ENCODE results near the gene BPGM.

BPGM gene

GRCh38 chr7:134667899-134668298 is 21.2 kb downstream of the BPGM start:
- Histone ChIP-seq H3K9ac (no peak overlapping the region), H3K36me3 (peaks cover 4 to 35% (median 23%) of the 10 kb centered on the region in 11 experiments; a peak in 18 of 22 replicates), H3K4me1 (peaks cover 15 to 47% (median 41%) of the 10 kb centered on the region in 10 experiments), H3K4me2 (peak overlapping the region in 2 of 11 experiments; percentile 85 to 87; a peak in 3 of 22 replicates), H3K27ac (peak overlapping the region in 1 of 11 experiments; percentile 74; a peak in 1 of 22 replicates), H3K4me3 (no peak overlapping the region), H4K20me1 (no peaks in the 10 kb centered on the region), H3K9me3 (replicated peaks in 1 of 11) (peaks cover 0 to 12% (median 5%) of the 10 kb centered on the region in 11 experiments; a peak in 7 of 22 replicates), H3K27me3 (no peaks in the 10 kb centered on the region)
- TF ChIP-seq Cebpa-rat (IDR thresholded peaks at IDR 0.05): no peak

- no peaks in the 10 kb centered on the region for H3K27me3 ChIP-seq
- no peaks in the 10 kb centered on the region for H4K20me1 ChIP-seq
- H3K4me2 ChIP-seq: peak overlapping the region; percentile 68 to 87 (median 78)
- H3K4me3 ChIP-seq: peak overlapping the region in 4 of 10 experiments; percentile 33 to 49 (median 40); a peak in 4 of 20 replicates
- no peak for TF ChIP-seq Cebpa-rat (IDR thresholded peaks at IDR 0.05)
- H3K9me3 ChIP-seq (replicated peaks in 1 of 11): peaks cover 11 to 24% (median 18%) of the 10 kb centered on the region in 11 experiments
- peaks cover 8 to 36% (median 19%) of the 10 kb centered on the region in 11 experiments; a peak in 20 of 22 replicates for H3K36me3 ChIP-seq
- H3K27ac ChIP-seq: peak overlapping the region in 8 of 11 experiments; percentile 49 to 91 (median 67); a peak in 15 of 22 replicates
- H3K9ac ChIP-seq: peak overlapping the region in 10 of 11 experiments; percentile 2 to 78 (median 30); a peak in 12 of 22 replicates
- peaks cover 15 to 47% (median 41%) of the 10 kb centered on the region in 10 experiments for H3K4me1 ChIP-seq
Observed at GRCh38 chr7:134669388-134669787, 22.7 kb downstream of the BPGM start.

DNA sequence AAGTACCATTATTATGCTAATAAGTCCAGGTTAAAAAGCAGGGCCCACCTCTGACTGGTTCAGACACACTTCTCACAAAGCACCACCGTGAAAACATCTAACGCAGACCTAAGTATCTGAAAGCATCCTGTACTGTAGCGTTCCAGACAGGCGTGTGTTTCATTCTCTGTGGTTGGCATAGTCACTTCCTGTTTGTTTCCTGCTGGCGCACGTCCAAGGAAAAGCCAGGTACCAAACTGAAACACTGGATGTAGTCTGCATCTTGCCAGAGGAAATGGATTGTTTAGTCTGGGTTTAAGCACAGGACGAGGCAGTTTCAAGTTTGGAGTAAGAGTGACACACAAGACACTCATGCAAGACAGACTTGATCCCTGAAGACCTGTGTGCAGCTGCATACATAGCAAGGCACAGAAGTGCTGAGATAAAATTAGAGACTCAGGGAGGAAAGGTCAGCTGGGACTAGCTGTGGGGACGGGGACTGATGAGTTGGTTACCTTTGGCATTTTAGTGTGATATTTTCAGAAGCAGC is 23.3 kb downstream of the BPGM start:
- H3K9me3 ChIP-seq (replicated peaks in 1 of 11): peaks cover 9 to 24% (median 18%) of the 10 kb centered on the region in 11 experiments
- H4K20me1 ChIP-seq: no peaks in the 10 kb centered on the region
- peak overlapping the region in 10 of 11 experiments; percentile 2 to 78 (median 30); a peak in 13 of 22 replicates for H3K9ac ChIP-seq
- no peaks in the 10 kb centered on the region for H3K27me3 ChIP-seq
- peaks cover 15 to 47% (median 41%) of the 10 kb centered on the region in 10 experiments for H3K4me1 ChIP-seq
- H3K27ac ChIP-seq: peak overlapping the region in 8 of 11 experiments; percentile 49 to 91 (median 67); a peak in 16 of 22 replicates
- peak overlapping the region in 6 of 10 experiments; percentile 14 to 49 (median 35); a peak in 8 of 20 replicates for H3K4me3 ChIP-seq
- no peak for TF ChIP-seq Cebpa-rat (IDR thresholded peaks at IDR 0.05)
- peak overlapping the region; percentile 68 to 87 (median 78) for H3K4me2 ChIP-seq
- H3K36me3 ChIP-seq: peaks cover 4 to 34% (median 16%) of the 10 kb centered on the region in 11 experiments; a peak in 18 of 22 replicates

DNA sequence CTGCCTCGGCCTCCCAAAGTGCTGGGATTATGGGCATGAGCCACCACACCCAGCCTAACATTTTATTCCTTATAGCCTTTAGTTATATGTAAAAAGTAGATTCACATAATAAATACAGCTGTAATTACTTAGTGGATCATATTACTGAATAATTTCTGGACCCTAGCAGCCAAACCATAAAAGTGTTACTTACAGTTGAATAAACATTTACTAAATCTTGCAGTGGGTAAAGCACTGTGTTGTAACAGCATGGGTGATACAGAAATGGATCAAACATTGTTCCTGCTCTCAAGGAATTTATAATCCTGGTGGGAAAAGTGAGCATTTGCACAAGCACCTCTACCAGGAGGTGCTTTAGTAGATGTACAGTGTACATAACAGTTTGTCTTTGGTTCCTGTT is 25.0 kb downstream of the BPGM start:
- peaks cover 0 to 24% (median 7%) of the 10 kb centered on the region in 11 experiments; a peak in 13 of 22 replicates for H3K36me3 ChIP-seq
- H3K27ac ChIP-seq: peak overlapping the region in 3 of 11 experiments; percentile 18 to 91 (median 74); a peak in 3 of 22 replicates
- no peak overlapping the region for H3K4me3 ChIP-seq

DNA sequence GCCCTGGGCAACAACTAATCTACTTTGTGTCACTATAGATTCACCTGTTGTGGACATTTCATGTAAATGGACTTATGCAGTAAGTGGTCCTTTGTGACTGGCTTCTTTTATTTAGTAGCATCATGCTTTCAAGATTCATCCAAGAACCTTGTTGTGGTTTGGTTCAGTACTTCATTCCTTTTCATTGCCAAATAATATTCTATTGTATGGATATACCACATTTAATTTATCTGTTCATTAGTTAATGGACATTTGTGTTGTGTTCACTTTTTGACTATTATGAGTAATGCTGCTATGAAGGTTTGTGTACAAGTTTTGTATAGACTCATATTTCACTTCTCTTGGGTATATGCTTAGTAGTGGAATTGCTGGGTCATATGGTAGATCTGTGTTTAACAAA is 27.8 kb downstream of the BPGM start:
- no peaks in the 10 kb centered on the region for H4K20me1 ChIP-seq
- no peak overlapping the region for H3K4me2 ChIP-seq
- no peak overlapping the region for H3K27ac ChIP-seq
- TF ChIP-seq Cebpa-rat (IDR thresholded peaks at IDR 0.05): no peak
- no peaks in the 10 kb centered on the region for H3K27me3 ChIP-seq
- peaks cover 8 to 24% (median 18%) of the 10 kb centered on the region in 11 experiments for H3K9me3 ChIP-seq (replicated peaks in 1 of 11)
- no peak overlapping the region for H3K9ac ChIP-seq
- no peak overlapping the region for H3K4me3 ChIP-seq
- peaks cover 9 to 28% (median 14%) of the 10 kb centered on the region in 11 experiments; a peak in 15 of 22 replicates for H3K36me3 ChIP-seq
- H3K4me1 ChIP-seq: peaks cover 9 to 31% (median 28%) of the 10 kb centered on the region in 10 experiments

More for the DNA sequence above, 25.0 kb downstream of the BPGM start:
- no peaks in the 10 kb centered on the region for H4K20me1 ChIP-seq
- peak overlapping the region in 7 of 11 experiments; percentile 17 to 87 (median 78); a peak in 10 of 22 replicates for H3K4me2 ChIP-seq
- no peak for TF ChIP-seq Cebpa-rat (IDR thresholded peaks at IDR 0.05)
- H3K9ac ChIP-seq: no peak overlapping the region
- peaks cover 15 to 47% (median 41%) of the 10 kb centered on the region in 10 experiments for H3K4me1 ChIP-seq
- no peaks in the 10 kb centered on the region for H3K27me3 ChIP-seq
- H3K9me3 ChIP-seq (replicated peaks in 1 of 11): peaks cover 8 to 24% (median 18%) of the 10 kb centered on the region in 11 experiments

DNA sequence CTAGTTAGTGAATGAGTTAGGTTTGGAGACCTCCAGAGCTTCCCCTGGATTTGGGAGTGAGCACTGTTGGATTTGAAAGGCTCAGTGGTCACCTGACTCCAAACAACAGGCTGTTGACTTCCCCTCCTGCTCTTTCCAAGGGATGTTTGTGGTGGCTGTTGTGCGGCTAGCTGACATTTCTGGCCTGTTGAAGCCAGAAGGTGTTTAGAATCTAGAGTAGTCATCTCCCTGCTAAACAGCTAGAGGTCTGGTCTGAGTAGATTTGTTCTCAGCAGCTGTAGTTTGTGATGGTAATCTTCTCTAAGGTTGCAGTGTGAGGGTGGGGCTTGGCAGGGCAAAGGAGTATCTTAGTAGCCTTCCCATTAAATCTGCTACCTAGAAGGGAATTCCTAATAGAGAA is 30.1 kb downstream of the BPGM start:
- Histone ChIP-seq H3K4me3 (no peak overlapping the region), H4K20me1 (no peaks in the 10 kb centered on the region), H3K36me3 (peaks cover 16 to 41% (median 26%) of the 10 kb centered on the region in 11 experiments; a peak in 20 of 22 replicates), H3K9me3 (replicated peaks in 1 of 11) (peaks cover 8 to 24% (median 18%) of the 10 kb centered on the region in 11 experiments), H3K27me3 (no peaks in the 10 kb centered on the region), H3K9ac (no peak overlapping the region), H3K4me2 (0 out of 22 replicates have a peak overlapping the region, but pooled peaks of 2 of the 11 experiments have one; percentile 11 to 17), H3K4me1 (peaks cover 0 to 8% (median 5%) of the 10 kb centered on the region in 10 experiments; a peak in 13 of 20 replicates), H3K27ac (no peak overlapping the region)
- no peak for TF ChIP-seq Cebpa-rat (IDR thresholded peaks at IDR 0.05)

GRCh38 chr7:134678115-134678514 is 31.5 kb downstream of the BPGM start:
- peaks cover 16 to 41% (median 26%) of the 10 kb centered on the region in 11 experiments; a peak in 20 of 22 replicates for H3K36me3 ChIP-seq
- no peaks in the 10 kb centered on the region for H3K27me3 ChIP-seq
- TF ChIP-seq Cebpa-rat (IDR thresholded peaks at IDR 0.05): no peak
- no peak overlapping the region for H3K9ac ChIP-seq
- H3K9me3 ChIP-seq (replicated peaks in 1 of 11): peaks cover 8 to 19% (median 18%) of the 10 kb centered on the region in 11 experiments
- no peaks in the 10 kb centered on the region for H3K4me1 ChIP-seq
- H3K4me2 ChIP-seq: no peak overlapping the region
- H4K20me1 ChIP-seq: no peaks in the 10 kb centered on the region
- no peak overlapping the region for H3K27ac ChIP-seq
- H3K4me3 ChIP-seq: no peak overlapping the region

DNA sequence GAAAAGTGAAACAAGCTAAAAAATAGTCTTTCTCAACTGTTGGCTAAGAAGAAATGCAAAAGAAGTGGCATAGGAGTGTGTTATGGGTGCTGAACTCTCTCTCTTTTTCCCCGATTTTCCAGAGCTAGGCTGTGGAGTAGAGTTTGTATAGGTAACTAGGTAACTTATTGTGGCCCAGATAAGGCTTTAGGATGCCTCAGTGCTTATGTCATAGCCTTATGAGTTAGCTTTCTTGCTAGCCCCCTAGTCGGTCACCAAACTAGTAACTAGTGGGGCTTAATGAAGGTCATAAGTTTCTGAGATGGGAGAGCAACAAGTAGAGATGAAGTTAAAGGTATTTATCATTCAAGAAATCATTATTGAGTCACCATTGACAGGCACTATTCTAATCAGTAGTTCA is 32.4 kb downstream of the BPGM start:
- Histone ChIP-seq H3K27ac (no peak overlapping the region), H3K27me3 (no peaks in the 10 kb centered on the region), H3K9ac (no peak overlapping the region), H3K4me1 (no peaks in the 10 kb centered on the region), H3K36me3 (peaks cover 10 to 33% (median 24%) of the 10 kb centered on the region in 11 experiments; a peak in 20 of 22 replicates), H3K4me2 (no peak overlapping the region), H3K4me3 (no peak overlapping the region), H3K9me3 (replicated peaks in 1 of 11) (peaks cover 7 to 10% (median 9%) of the 10 kb centered on the region in 11 experiments), H4K20me1 (no peaks in the 10 kb centered on the region)
- TF ChIP-seq Cebpa-rat (IDR thresholded peaks at IDR 0.05): no peak

DNA sequence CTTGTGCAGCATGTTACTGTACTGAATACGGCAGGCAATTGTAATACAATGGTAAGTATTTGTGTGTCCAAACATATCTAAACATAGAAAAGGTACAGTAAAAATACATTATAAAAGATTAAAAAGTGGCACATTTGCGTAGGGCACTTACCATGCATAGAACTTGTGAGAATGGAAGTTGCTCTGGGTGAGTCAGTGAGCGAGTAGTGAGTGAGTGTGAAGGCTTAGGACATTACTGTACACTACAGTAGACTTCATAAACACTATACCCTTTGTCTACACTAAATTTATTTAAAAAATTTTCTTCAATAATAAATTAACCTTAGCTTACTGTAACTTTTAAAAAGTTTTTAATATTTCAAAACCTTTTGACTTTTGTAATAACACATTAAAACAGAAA is 37.5 kb downstream of the BPGM start:
- H3K27ac ChIP-seq: no peak overlapping the region
- H3K4me2 ChIP-seq: no peak overlapping the region
- no peaks in the 10 kb centered on the region for H4K20me1 ChIP-seq
- no peak for TF ChIP-seq Cebpa-rat (IDR thresholded peaks at IDR 0.05)
- H3K4me3 ChIP-seq: no peak overlapping the region
- H3K9me3 ChIP-seq (replicated peaks in 1 of 11): no peaks in the 10 kb centered on the region
- peaks cover 6 to 19% (median 14%) of the 10 kb centered on the region in 11 experiments; a peak in 19 of 22 replicates for H3K36me3 ChIP-seq
- H3K9ac ChIP-seq: no peak overlapping the region
- no peaks in the 10 kb centered on the region for H3K27me3 ChIP-seq
- peaks cover 0 to 11% (median 0%) of the 10 kb centered on the region in 10 experiments; a peak in 3 of 20 replicates for H3K4me1 ChIP-seq
